ENCODE results near the gene LRRC58.
"Not testable (repeated sequence)": the region's sequence is repeated elsewhere in the genome, so short reads cannot be mapped to it uniquely, and the experiment has no call there.

The LRRC58 gene

GRCh38 chr3:120338517-120338916, 10.6 kb downstream of the LRRC58 start:
- Histone ChIP-seq H3K27me3 (ENCODE audit: insufficient read depth, low read length) (no peaks in the 10 kb centered on the region), H3K9ac (ENCODE audit: low read depth, low read length) (no peak overlapping the region), H3K9me3 (ENCODE audit: insufficient read depth, low read depth, low read length) (0 out of 2 replicates have a peak, but pooled peaks cover 4% of the 10 kb centered on the region), H3K4me1 (ENCODE audit: insufficient read depth, low read length) (no peaks in the 10 kb centered on the region; the same call in 1 of the 2 replicates), H3K36me3 (ENCODE audit: insufficient read depth, low read depth, low read length) (peaks cover 8% of the 10 kb centered on the region), H3K27ac (ENCODE audit: low read length) (no peak overlapping the region), H3K4me3 (ENCODE audit: low read length) (no peak overlapping the region)

GRCh38 chr3:120332646-120333045, 16.5 kb downstream of the LRRC58 start:
- Histone ChIP-seq H3K9ac (ENCODE audit: low read depth, low read length) (no peak overlapping the region), H3K36me3 (ENCODE audit: insufficient read depth, low read depth, low read length) (peaks cover 26% of the 10 kb centered on the region), H3K9me3 (ENCODE audit: insufficient read depth, low read depth, low read length) (no peaks in the 10 kb centered on the region), H3K4me3 (ENCODE audit: low read length) (no peak overlapping the region), H3K27me3 (ENCODE audit: insufficient read depth, low read length) (no peaks in the 10 kb centered on the region), H3K27ac (ENCODE audit: low read length) (no peak overlapping the region), H3K4me1 (ENCODE audit: insufficient read depth, low read length) (no peaks in the 10 kb centered on the region)

DNA sequence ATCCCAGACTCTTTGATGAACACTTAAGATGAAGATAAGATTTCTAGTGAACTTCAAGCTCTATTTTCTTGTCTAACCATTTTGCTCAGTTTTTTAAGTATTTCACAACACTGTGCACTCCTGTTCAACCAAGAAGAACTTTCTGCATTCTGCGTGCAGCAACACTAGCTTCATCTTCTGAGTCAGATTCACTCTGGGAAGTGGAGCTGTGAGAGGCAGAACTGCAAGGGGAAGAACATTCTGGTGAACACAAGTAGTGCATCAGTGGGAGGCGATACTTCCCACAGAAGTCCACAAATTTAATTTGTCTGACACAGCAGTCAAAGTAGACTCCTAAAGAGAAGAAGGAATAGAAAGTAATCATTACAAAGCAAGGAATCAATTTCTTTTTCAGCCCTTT, 18.1 kb downstream of the LRRC58 start:
- Histone ChIP-seq H3K27ac (ENCODE audit: low read length) (no peak overlapping the region), H3K9ac (ENCODE audit: low read depth, low read length) (no peak overlapping the region), H3K9me3 (ENCODE audit: insufficient read depth, low read depth, low read length) (no peaks in the 10 kb centered on the region), H3K4me3 (ENCODE audit: low read length) (no peak overlapping the region), H3K36me3 (ENCODE audit: insufficient read depth, low read depth, low read length) (peaks cover 26% of the 10 kb centered on the region), H3K27me3 (ENCODE audit: insufficient read depth, low read length) (no peaks in the 10 kb centered on the region), H3K4me1 (ENCODE audit: insufficient read depth, low read length) (no peaks in the 10 kb centered on the region)

GRCh38 chr3:120326784-120327183, 22.4 kb downstream of the LRRC58 start:
- H3K9me3 ChIP-seq (ENCODE audit: insufficient read depth, low read depth, low read length), result no peaks in the 10 kb centered on the region
- no peak overlapping the region for H3K4me3 ChIP-seq (ENCODE audit: low read length)
- peaks cover 13% of the 10 kb centered on the region; the same call in 1 of the 2 replicates for H3K36me3 ChIP-seq (ENCODE audit: insufficient read depth, low read depth, low read length)
- H3K4me1 ChIP-seq (ENCODE audit: insufficient read depth, low read length), result no peaks in the 10 kb centered on the region
- no peak overlapping the region for H3K27ac ChIP-seq (ENCODE audit: low read length)
- H3K27me3 ChIP-seq (ENCODE audit: insufficient read depth, low read length), result no peaks in the 10 kb centered on the region
- no peak overlapping the region for H3K9ac ChIP-seq (ENCODE audit: low read depth, low read length)

DNA sequence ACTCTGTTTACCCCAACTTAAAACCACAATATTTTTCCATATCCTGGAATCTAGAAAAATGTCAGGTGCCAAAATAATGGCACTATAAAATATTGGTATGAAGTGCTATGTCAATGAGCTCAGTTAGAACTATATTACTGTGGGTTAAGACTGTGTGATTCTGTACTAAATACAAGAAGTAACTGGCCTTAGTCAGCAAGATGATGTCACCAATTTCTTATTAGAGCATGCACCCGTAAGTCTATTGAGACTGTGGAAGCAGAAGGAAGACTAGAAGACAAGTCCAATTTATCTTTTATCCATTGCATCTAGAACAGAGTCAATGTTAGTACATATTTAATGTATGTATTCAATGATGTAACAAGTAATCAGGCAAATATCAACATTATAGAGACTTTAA, 25.0 kb downstream of the LRRC58 start:
- H3K27me3 ChIP-seq (ENCODE audit: insufficient read depth, low read length), result no peaks in the 10 kb centered on the region
- no peaks in the 10 kb centered on the region for H3K4me1 ChIP-seq (ENCODE audit: insufficient read depth, low read length)
- H3K9ac ChIP-seq (ENCODE audit: low read depth, low read length), result no peak overlapping the region
- 0 out of 2 replicates have a peak, but pooled peaks cover 4% of the 10 kb centered on the region for H3K9me3 ChIP-seq (ENCODE audit: insufficient read depth, low read depth, low read length)
- no peak overlapping the region for H3K4me3 ChIP-seq (ENCODE audit: low read length)
- H3K36me3 ChIP-seq (ENCODE audit: insufficient read depth, low read depth, low read length), result no peaks in the 10 kb centered on the region
- H3K27ac ChIP-seq (ENCODE audit: low read length), result no peak overlapping the region

DNA sequence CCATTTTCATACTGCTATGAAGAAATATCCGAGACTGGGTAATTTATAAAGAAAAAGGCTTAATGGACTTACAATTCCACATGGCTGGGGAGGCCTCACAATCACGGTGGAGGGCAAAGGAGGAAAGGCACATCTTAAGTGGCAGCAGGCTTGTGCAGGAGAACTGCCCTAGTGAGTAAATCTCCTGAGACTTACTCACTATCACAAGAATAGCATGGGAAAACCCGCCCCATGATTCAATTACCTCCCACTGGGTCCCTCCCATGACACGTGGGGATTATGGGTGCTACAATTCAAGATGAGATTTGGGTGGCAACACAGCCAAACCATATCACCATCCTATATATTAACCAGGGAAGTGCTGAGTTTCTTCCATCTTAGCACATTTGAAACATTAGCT, 25.4 kb downstream of the LRRC58 start:
- not testable (repeated sequence) for H3K4me1 ChIP-seq (ENCODE audit: insufficient read depth, low read length); H3K27me3 ChIP-seq (ENCODE audit: insufficient read depth, low read length); H3K36me3 ChIP-seq (ENCODE audit: insufficient read depth, low read depth, low read length); H3K27ac ChIP-seq (ENCODE audit: low read length); H3K9ac ChIP-seq (ENCODE audit: low read depth, low read length); H3K4me3 ChIP-seq (ENCODE audit: low read length); H3K9me3 ChIP-seq (ENCODE audit: insufficient read depth, low read depth, low read length)

DNA sequence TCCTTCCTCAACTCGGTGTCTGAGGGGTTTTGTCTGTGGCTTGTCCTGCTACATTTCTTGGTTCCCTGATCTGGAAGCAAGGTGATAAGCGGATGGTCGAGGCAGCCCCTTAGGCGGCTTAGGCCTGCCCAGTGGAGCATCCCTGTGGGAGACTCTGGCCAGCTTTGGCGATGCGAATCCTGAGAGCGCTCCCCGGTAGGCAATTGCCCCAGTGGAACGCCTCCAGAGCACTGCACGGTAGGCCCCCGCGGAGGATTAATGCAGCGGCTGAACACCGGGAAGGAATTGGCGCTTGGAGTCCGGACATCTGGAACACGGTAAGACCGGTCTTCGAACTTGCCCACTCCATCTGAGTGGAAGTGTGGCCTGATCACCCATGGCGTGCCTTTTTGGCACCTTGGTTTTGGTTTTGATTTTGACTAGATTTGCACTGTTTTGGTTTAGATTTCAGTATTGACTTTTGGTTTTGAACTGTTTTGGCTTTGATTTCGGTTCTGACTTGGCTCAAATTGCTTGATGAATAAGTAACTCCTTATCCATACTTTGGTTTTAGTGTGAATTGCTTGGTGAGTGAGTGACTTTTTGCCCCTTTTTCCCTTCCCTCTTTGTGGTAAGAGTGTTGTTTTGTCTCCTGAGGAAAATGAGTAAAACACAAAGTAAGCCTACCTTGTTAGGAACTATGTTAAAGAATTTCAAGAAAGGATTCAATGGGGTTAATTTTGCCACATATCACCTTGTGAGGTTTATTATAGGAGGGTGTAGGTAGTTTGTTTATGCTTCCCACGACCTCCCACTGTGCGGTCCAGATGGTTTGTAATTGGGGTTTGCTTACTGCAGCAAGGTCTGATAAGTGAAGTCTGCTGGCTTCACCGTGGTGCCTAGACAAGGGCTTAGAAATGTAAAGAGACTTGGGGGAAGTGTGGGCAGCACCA, 37.0 kb downstream of the LRRC58 start:
- no peaks in the 10 kb centered on the region for H3K9me3 ChIP-seq (ENCODE audit: insufficient read depth, low read depth, low read length)
- no peak overlapping the region for H3K9ac ChIP-seq (ENCODE audit: low read depth, low read length)
- H3K4me3 ChIP-seq (ENCODE audit: low read length), result no peak overlapping the region
- H3K36me3 ChIP-seq (ENCODE audit: insufficient read depth, low read depth, low read length), result no peaks in the 10 kb centered on the region
- no peak overlapping the region for H3K27ac ChIP-seq (ENCODE audit: low read length)
- no peaks in the 10 kb centered on the region for H3K27me3 ChIP-seq (ENCODE audit: insufficient read depth, low read length)
- H3K4me1 ChIP-seq (ENCODE audit: insufficient read depth, low read length), result no peaks in the 10 kb centered on the region

- H3K27ac ChIP-seq (ENCODE audit: low read length), result no peak overlapping the region
- H3K4me3 ChIP-seq (ENCODE audit: low read length), result no peak overlapping the region
- no peaks in the 10 kb centered on the region for H3K4me1 ChIP-seq (ENCODE audit: insufficient read depth, low read length)
- H3K9ac ChIP-seq (ENCODE audit: low read depth, low read length), result no peak overlapping the region
- no peaks in the 10 kb centered on the region for H3K27me3 ChIP-seq (ENCODE audit: insufficient read depth, low read length)
- no peaks in the 10 kb centered on the region for H3K36me3 ChIP-seq (ENCODE audit: insufficient read depth, low read depth, low read length)
- no peaks in the 10 kb centered on the region for H3K9me3 ChIP-seq (ENCODE audit: insufficient read depth, low read depth, low read length)
Measured at GRCh38 chr3:120306519-120307455, 42.4 kb downstream of the LRRC58 start.

- Histone ChIP-seq H3K4me1 (ENCODE audit: insufficient read depth, low read length) (no peaks in the 10 kb centered on the region), H3K9ac (ENCODE audit: low read depth, low read length) (no peak overlapping the region), H3K27me3 (ENCODE audit: insufficient read depth, low read length) (no peaks in the 10 kb centered on the region), H3K27ac (ENCODE audit: low read length) (no peak overlapping the region), H3K9me3 (ENCODE audit: insufficient read depth, low read depth, low read length) (no peaks in the 10 kb centered on the region), H3K36me3 (ENCODE audit: insufficient read depth, low read depth, low read length) (no peaks in the 10 kb centered on the region), H3K4me3 (ENCODE audit: low read length) (no peak overlapping the region)
Measured at GRCh38 chr3:120304616-120305015, 44.5 kb downstream of the LRRC58 start.

- Histone ChIP-seq H3K9me3 (ENCODE audit: insufficient read depth, low read depth, low read length) (no peaks in the 10 kb centered on the region), H3K9ac (ENCODE audit: low read depth, low read length) (no peak overlapping the region), H3K27me3 (ENCODE audit: insufficient read depth, low read length) (no peaks in the 10 kb centered on the region), H3K4me1 (ENCODE audit: insufficient read depth, low read length) (no peaks in the 10 kb centered on the region), H3K27ac (ENCODE audit: low read length) (no peak overlapping the region), H3K4me3 (ENCODE audit: low read length) (no peak overlapping the region), H3K36me3 (ENCODE audit: insufficient read depth, low read depth, low read length) (no peaks in the 10 kb centered on the region)
Measured at GRCh38 chr3:120302361-120302760, 46.8 kb downstream of the LRRC58 start.

DNA sequence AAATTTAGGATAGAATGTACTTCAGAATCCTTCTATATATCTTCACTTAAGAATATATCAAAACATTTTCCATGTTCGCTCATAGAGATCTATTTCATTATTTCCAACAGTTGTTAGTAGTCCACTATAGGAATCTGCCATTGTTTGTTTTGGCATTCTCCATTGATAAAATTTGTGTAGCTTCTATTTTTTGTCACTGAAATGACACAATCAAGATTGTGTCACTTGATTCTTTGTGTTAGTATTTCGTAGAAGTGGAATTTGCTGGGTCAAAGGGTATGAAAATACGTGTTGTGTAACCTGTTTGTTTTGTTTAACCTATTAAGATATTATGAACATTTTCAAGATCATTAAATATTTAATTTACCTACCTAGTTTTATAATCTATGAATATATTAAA, 48.2 kb downstream of the LRRC58 start:
- Histone ChIP-seq H3K4me3 (ENCODE audit: low read length) (no peak overlapping the region), H3K9ac (ENCODE audit: low read depth, low read length) (no peak overlapping the region), H3K27me3 (ENCODE audit: insufficient read depth, low read length) (no peaks in the 10 kb centered on the region), H3K27ac (ENCODE audit: low read length) (no peak overlapping the region), H3K4me1 (ENCODE audit: insufficient read depth, low read length) (no peaks in the 10 kb centered on the region), H3K9me3 (ENCODE audit: insufficient read depth, low read depth, low read length) (no peaks in the 10 kb centered on the region), H3K36me3 (ENCODE audit: insufficient read depth, low read depth, low read length) (no peaks in the 10 kb centered on the region)
